HG02623 (cell line): Measurements from ENCODE around the gene ZBTB8A.
"Not testable (repeated sequence)": the region's sequence is repeated elsewhere in the genome, so short reads cannot be mapped to it uniquely, and the experiment has no call there.

Experiments used
- ATAC-seq: cut with Tn5 transposase; IDR thresholded peaks from one replicate; pipeline ENCODE4 v1.9.1; 2021; ENCODE audit warnings: moderate library complexity; ENCODE audit not compliant: unreplicated experiment

The ZBTB8A gene

DNA sequence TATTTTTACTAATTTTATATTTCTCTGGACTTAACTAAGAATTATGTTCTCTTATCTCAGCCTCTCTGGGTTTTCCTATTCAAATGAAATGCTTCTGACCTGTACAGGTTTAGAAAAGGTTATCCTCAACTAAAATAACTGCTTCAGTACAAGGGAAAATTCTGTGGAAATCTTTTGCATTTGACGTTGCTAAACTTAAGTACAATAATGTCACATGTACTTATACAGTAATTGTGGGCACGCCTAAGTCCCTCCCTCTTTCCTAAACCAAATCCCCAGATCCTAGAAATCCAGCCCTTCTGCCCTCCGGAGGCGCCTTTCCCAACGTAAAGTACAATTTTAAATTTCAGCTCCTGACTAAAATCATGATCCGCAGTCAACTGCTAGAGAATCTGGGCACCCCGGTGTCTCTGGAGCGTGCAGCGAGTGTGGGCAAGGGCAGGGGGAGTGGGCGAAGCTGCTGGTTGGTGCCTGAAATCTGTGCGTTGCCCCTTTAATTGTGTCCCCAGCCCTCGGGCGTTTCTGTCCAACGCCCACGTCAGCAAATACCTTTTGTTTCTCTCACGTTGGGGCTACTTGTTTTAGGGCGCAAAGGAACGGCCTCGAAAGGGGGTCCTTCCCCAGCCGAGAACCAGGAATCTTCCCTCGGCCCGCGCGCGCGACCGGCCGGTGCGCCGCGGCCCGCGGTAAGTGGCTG is at the start of gene ZBTB8A:
ZBTB8A (plus strand) TSS at position 541 of the 697 bp plus-strand sequence. CDS start 53,505 bp downstream, outside the sequence.
- no peak for ATAC-seq

- no peak for ATAC-seq
These were observed 49.3 kb upstream of the ZBTB8A start for GRCh38 chr1:32489774-32490454.

DNA sequence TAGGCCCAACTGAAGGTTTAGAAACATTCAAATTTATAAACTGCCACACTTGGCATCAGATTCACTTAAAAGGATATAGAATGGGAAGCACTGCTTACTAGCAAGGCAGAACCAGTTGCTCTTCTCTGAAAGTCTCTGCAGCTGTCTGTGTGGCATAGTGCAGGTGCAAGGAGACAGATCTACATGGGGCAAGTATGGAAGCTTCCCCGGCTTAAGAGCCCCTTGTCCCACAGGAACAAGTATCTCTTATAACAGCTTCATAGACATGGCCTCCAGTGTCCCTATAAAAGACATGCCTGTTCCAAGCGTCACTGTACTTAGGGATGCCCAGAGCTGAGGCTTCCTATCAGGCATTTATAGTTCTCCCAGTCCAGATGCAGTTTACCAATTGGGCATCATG is 47.8 kb upstream of the ZBTB8A start:
- ATAC-seq = no peak

DNA sequence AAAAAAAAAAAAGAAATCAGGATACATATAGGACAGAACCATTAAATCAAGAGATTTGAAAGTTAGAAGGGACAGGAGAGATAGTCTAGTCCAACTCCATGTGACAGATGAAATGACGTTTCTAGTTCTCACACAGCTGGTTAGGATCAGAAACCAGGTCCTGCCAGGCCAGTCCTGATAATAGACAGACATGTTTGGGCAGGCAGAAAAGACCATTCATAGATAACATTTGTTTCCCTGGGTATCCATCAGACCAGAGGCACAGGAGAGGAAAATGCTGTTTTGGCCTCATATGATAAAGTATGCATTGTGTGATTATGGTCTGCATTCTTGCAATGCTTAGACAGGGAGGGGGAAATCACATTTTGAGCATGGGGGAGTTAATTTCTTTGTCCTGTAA is 45.0 kb upstream of the ZBTB8A start:
- no peak for ATAC-seq

GRCh38 chr1:32494711-32495337 is 44.4 kb upstream of the ZBTB8A start:
- no peak for ATAC-seq

DNA sequence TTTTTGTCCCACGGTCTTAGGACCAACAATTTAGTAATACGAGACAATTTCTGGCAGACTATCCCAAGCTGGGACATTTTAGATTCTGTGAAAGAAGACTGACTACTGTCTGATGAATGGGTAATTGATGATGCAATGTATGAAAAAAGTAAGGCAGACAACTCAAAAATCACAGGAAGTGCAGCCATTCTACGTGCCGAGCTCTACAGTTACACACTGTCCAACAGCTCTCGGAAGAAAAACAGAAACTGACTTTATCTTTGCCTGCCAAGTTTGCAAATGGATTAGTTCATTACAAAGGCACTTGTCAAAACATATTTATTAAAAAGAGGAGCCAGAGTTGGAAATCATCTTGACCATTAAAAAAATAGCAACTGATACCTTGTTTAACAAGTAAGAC is 43.1 kb upstream of the ZBTB8A start:
- ATAC-seq = no peak

GRCh38 chr1:32498751-32499150 is 40.5 kb upstream of the ZBTB8A start:
- no peak for ATAC-seq

DNA sequence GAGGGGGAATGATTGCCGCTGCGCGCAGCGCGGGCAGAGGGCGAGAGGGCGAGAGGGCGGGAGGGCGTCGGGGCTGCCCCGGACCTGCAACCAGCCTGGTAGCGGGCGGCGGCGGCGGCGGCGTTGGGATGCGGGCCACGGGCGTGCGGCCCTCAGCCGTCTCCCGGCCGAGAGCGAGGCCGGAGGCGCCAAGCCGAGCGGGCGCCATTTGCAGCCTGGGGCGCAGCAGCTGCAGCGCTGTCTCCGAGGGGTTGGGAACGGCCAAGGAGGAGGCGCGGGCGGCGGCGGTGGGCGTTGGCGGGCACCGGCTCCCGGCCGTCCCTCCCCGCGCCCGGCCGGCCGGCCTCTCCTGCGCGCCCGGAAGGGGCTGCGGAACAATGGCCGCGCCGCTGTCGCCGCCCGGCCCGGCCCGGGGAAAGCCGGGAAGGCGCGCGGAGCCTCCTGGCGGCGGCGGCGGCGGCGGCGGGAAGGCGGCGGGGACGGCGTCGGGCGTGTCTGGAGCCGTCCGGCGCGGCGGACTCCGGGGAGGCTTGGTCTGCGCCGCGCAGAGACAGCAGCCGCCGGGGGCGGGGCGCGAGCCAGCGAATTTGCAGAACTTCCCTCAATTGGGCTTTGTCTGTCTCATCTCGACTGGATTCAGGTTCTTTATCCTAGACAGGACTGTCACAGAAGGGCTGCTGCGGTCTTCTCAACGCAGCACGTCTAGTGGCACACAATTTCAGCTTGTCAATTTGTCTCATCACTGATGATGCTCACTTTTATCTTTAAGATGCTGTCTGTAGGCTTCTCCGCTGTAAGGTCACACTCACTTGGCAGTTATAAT is 38.6 kb upstream of the ZBTB8A start:
- ATAC-seq = no peak

- no peak for ATAC-seq
These were observed 37.4 kb upstream of the ZBTB8A start for GRCh38 chr1:32501865-32502264.

DNA sequence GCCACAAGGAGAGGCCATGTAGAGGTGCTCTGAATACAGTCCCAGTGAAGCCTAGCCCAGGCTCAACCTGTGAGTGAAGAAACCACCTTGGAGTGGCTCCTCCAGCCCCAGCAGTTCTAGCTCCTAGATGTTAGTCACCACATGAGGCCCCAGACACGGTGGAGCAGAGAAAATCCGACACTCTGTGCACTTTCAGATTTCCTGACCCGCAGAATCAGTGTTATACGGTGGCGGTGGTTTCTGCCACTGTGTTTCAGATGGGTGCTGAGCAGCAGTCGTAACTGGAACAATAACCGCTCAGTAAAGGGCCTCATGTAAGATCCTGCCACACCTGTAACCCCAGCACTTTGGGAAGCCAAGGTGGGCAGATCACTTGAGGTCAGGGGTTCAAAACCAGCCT is 36.1 kb upstream of the ZBTB8A start:
- ATAC-seq = no peak

- no peak for ATAC-seq
These were observed 32.2 kb upstream of the ZBTB8A start for GRCh38 chr1:32507021-32507420.

GRCh38 chr1:32508761-32509160 is 30.5 kb upstream of the ZBTB8A start:
- ATAC-seq = no peak

GRCh38 chr1:32509939-32510338 is 29.3 kb upstream of the ZBTB8A start:
- ATAC-seq = no peak

DNA sequence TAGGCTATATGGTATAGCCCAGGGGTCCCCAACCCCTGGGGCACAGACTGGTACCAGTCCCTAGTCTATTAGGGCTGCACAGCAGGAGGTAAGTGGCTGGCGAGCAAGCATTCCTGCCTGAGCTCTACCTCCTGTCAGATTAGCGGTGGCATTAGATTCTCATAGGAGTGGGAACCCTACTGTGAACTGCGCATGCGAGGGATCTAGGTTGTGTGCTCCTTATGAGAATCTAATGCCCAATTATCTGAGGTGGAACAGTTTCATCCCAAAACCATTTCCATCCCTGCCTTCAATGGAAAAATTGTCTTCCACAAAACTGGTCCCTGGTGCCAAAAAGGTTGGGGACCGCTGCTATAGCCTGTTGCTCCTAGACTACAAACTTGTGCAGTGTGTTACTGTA is 22.8 kb upstream of the ZBTB8A start:
- ATAC-seq = no peak

DNA sequence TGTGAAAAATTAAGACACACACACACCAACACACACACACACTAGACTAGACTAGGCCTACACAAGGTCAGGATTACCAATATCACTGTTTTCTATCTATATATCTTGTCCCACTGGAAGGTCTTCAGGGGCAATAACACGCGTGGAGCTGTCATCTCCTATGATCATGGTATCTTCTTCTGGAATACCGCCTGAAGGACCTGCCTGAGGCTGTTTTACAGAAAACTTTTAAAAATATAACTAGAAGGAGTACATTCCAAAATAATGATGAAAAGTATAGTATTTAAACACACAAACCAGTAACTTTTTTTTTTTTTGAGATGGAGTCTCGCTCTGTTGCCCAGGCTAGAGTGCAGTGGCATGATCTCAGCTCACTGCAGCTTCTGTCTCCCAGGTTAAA is 20.3 kb upstream of the ZBTB8A start:
- no peak for ATAC-seq

DNA sequence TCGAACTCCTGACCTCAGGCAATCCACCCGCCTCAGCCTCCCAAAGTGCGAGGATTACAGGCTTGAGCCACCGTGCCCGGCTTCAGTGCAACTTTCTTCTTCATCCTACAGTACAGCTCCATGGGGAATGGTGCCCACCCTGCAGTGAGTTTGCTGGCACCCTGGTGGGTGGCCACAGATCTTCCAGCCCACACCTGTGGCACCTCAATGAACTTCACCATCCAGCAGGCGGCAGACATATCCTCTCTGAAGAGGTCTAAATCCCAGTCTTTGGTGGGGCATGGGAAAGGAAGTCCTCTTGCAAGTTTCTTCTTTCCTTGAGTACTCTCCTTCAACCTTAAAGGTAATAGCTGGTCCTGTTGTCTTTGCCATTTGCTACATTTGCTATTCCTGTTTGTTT is 18.1 kb upstream of the ZBTB8A start:
- no peak for ATAC-seq

- no peak for ATAC-seq
These were observed 14.2 kb upstream of the ZBTB8A start for GRCh38 chr1:32525053-32525452.

DNA sequence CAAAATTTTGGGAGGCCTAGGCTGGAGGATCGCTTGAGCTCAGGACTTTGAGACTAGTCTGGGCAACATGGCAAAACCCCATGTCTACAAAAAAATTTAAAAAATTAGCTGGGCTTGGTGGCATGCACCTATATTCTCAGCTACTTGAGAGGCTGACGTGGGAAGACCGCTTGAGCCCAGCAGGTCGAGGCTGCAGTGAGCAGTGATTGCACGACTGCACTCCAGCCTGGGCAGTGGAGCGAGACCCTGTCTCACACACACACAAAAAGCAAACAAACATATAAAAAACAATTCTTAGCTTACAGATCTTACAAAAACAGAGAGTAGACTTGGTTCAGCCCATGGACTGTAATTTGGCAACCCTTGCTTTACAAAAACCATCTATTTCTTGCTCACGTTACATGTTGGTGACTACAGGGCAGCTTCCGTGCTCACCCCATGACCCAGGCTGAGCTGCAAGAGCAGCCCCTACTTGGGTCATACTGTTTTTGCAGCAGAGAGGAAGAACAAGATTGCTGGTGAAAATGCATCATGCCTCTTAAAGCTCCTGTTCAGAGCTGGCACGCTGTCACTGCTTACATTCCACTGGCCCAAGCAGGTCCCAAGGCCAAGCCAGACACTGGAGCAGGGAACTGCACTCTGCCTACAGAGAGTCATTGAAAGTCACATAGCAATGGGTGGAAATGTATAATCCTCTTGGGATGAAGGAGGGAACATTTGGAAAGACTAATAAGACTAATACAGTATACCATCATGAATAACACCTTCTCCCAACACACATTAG is 13.4 kb upstream of the ZBTB8A start:
- ATAC-seq = no peak

- ATAC-seq = not testable (repeated sequence)
These were observed 10.7 kb upstream of the ZBTB8A start for GRCh38 chr1:32528550-32528949.

DNA sequence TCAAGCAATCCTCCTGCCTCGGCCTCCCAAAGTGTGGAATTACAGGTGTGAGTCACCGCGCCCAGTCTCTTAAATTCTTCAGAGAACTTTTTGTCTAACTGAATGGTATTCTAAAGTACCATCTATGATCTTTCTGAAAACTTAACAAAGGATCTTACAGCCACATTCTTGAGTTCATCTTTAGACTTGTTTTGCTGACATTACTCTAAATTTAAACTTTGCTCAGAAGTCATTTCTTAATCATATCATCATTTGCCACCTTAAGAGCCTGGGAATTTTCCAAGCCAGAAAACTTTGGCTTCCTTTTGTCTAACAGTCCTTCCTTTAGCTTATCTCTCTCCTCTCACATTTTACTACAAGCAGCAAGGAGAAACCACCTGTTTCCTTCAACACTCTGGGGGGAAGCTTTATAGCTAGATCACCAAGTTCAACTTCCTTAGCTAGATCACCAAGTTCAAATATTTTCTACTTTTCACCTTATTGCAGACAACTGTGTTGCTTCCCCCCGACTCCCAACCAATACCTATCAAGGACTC is 5.4 kb upstream of the ZBTB8A start:
- no peak for ATAC-seq
